Measurements from ENCODE around the gene CHCHD6.

DNA sequence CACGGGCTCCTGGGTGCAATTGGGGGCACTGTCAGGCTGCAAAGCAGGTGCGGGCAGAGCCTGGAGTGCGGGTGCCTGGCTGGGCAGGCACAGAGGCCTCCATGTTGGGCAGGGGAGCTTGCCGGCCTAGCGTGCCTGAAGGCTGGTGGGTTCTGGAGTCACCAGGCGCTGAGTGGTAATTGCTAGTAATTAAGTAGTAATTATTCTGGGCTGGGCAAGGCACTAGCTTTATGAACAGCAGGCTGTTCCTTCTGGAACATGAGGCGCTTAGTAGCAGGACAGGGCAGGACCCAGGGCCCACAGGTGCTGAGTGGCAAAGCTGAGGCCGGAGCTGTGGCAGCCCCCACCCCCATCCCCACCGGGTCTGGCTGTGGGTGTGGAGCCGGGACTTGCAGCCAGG, 304.2 kb downstream of the CHCHD6 start:
- TF ChIP-seq, protein P1, sequence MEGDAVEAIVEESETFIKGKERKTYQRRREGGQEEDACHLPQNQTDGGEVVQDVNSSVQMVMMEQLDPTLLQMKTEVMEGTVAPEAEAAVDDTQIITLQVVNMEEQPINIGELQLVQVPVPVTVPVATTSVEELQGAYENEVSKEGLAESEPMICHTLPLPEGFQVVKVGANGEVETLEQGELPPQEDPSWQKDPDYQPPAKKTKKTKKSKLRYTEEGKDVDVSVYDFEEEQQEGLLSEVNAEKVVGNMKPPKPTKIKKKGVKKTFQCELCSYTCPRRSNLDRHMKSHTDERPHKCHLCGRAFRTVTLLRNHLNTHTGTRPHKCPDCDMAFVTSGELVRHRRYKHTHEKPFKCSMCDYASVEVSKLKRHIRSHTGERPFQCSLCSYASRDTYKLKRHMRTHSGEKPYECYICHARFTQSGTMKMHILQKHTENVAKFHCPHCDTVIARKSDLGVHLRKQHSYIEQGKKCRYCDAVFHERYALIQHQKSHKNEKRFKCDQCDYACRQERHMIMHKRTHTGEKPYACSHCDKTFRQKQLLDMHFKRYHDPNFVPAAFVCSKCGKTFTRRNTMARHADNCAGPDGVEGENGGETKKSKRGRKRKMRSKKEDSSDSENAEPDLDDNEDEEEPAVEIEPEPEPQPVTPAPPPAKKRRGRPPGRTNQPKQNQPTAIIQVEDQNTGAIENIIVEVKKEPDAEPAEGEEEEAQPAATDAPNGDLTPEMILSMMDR (conservative IDR thresholded peaks at IDR 0.05; ENCODE audit: low read depth, low read length): no peak
- TF ChIP-seq EZH2 (IDR thresholded peaks at IDR 0.05; ENCODE audit: low read length, unreplicated experiment): no peak

Measured in PC-3 (cell line).